HepG2 (cell line): ENCODE results near the gene MST1. TPM values are rescaled to one million over a fixed set of nuclear protein-coding genes. Genes with fewer than 3 reads are reported as not detected.
A peak's percentile ranks its signal among the peaks of the same experiment; 100 is the strongest.

Source experiments
- CBX2 ChIP-seq, 2 experiments: fragments of 200-600 bp in 1 of 2; sonication (generic); formaldehyde crosslinking in 1 of 2; IDR thresholded peaks; 2 replicates each; pipeline versions ENCODE4 v1.7.0 to v1.8.1; 2018 to 2022; ENCODE audit warnings: low read depth in 2 of 2, low read length in 1 of 2, mild to moderate bottlenecking in 1 of 2, missing genetic modification reagents in 1 of 2
- ELF4 ChIP-seq: sonication (generic); formaldehyde crosslinking; IDR thresholded peaks from 2 replicates; pipeline ENCODE4 v1.5.0; 2020; ENCODE audit warnings: missing genetic modification reagents, mild to moderate bottlenecking, moderate library complexity, borderline replicate concordance
- IRF2 ChIP-seq: IDR thresholded peaks from 2 replicates; pipeline ENCODE4 v1.6.1; 2018; ENCODE audit warnings: missing genetic modification reagents, missing compliant biosample characterization
- NFYB ChIP-seq: sonication (generic); formaldehyde crosslinking; IDR thresholded peaks from 2 replicates; pipeline ENCODE4 v1.4.0; 2020; ENCODE audit warnings: missing genetic modification reagents
- RBM22 ChIP-seq: fragments of 200-400 bp; formaldehyde crosslinking; optimal IDR thresholded peaks from 2 replicates; pipeline ENCODE3; 2017; ENCODE audit warnings: mild to moderate bottlenecking, low read length, moderate library complexity
- SMARCE1 ChIP-seq: fragments of 450-650 bp; IDR thresholded peaks from 2 replicates; pipeline ENCODE4 v1.6.1; 2017; ENCODE audit warnings: borderline replicate concordance
- ZKSCAN8 ChIP-seq: IDR thresholded peaks from 2 replicates; pipeline ENCODE4 v1.6.1; 2016; ENCODE audit warnings: borderline replicate concordance, missing genetic modification reagents, missing compliant biosample characterization
- ZNF562 ChIP-seq: sonication (generic); formaldehyde crosslinking; IDR thresholded peaks from 2 replicates; pipeline ENCODE4 v1.8.0; 2022; ENCODE audit warnings: missing genetic modification reagents, borderline replicate concordance
- polyA plus RNA-seq, 8 experiments: library from polyadenylated mRNA; depleted of rRNA in 3 of 8; stranded (reverse) in 7 of 8; unstranded in 1 of 8; fragments of >200 nt; fragmentation: Illumina TruSeq in 4 of 8; extraction: Trizol in 4 of 8; gene quantifications; 2 replicates each; pipeline versions ENCODE4 v1.2.1 to v1.2.3, GENCODE V29; 2011 to 2016; ENCODE audit warnings: low read depth in 4 of 8, missing spikeins in 1 of 8, mixed read lengths in 1 of 8; ENCODE audit not compliant: insufficient read depth in 1 of 8
- total RNA-seq, 5 experiments: library from RNA; depleted of rRNA; stranded (reverse); fragments of >200 nt; fragmentation: Illumina TruSeq; extraction: Trizol; gene quantifications; 2 replicates each; pipeline ENCODE4 v1.2.3, GENCODE V29; 2016; ENCODE audit warnings: low read depth in 1 of 5
- TF ChIP-seq, protein P1 (sequence below): IDR thresholded peaks from 2 replicates; pipeline ENCODE4 v1.6.1; 2012; ENCODE audit warnings: low read length, improper control_type of control experiment
- TF ChIP-seq, protein P2 (sequence below): sonication (generic); formaldehyde crosslinking; IDR thresholded peaks from 2 replicates; pipeline ENCODE4 v1.8.1; 2023; ENCODE audit warnings: missing genetic modification reagents, inconsistent platforms, borderline replicate concordance
- TF ChIP-seq, protein P3 (sequence below): sonication (generic); formaldehyde crosslinking; IDR thresholded peaks from 2 replicates; pipeline ENCODE4 v1.5.0; 2020; ENCODE audit warnings: missing genetic modification reagents

MST1 gene
- total and polyA plus RNA-seq, 2 of the 13 experiments (the other 11 are each of a cell fraction or from before 2014, with no cell fraction given), result 189 to 452 TPM

DNA sequence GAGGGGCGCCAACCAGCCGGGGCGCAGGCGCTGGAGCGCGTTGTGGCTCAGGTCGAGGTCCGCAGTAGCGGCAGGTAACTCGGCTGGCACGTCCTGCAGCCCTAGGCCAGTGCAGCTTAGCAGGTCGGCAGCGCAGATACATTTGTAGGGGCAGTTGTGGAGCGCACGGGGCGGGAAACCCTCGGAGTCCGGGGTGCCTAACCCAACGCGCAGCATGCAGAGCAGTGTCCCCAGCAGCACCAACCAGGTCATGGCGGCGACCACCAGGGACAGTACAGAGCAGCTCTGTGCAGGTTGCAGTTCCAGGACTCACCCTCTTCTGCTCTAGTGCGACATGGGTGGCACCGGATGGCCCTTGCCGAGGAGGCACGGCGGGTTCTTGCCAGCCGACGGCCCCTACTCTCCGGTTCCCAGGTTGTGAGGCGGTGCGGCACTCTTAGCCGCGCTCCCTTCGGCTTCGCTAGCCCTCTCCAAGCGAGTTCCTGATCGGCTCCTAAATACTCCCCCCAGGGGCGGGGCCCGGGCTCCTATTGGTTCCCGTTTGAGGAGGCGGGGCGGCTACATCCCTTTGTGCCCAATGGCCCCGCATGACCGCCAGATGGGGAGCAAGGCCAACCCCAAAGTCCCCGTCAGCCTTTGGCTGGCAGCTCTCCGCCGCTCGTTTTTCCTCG is 30.1 kb upstream of the MST1 start, which contains the start of gene AMIGO3 (continued):
- TF ChIP-seq, protein P1, sequence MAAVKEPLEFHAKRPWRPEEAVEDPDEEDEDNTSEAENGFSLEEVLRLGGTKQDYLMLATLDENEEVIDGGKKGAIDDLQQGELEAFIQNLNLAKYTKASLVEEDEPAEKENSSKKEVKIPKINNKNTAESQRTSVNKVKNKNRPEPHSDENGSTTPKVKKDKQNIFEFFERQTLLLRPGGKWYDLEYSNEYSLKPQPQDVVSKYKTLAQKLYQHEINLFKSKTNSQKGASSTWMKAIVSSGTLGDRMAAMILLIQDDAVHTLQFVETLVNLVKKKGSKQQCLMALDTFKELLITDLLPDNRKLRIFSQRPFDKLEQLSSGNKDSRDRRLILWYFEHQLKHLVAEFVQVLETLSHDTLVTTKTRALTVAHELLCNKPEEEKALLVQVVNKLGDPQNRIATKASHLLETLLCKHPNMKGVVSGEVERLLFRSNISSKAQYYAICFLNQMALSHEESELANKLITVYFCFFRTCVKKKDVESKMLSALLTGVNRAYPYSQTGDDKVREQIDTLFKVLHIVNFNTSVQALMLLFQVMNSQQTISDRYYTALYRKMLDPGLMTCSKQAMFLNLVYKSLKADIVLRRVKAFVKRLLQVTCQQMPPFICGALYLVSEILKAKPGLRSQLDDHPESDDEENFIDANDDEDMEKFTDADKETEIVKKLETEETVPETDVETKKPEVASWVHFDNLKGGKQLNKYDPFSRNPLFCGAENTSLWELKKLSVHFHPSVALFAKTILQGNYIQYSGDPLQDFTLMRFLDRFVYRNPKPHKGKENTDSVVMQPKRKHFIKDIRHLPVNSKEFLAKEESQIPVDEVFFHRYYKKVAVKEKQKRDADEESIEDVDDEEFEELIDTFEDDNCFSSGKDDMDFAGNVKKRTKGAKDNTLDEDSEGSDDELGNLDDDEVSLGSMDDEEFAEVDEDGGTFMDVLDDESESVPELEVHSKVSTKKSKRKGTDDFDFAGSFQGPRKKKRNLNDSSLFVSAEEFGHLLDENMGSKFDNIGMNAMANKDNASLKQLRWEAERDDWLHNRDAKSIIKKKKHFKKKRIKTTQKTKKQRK, result no peak
- TF ChIP-seq CBX2 (IDR thresholded peaks at IDR 0.05; ENCODE audit: low read depth, low read length) (no peak), CBX2 (CRISPR knock-in tag; IDR thresholded peaks at IDR 0.05; ENCODE audit: low read depth) (no peak), ELF4 (CRISPR knock-in tag) (no peak), SMARCE1 (no peak), NFYB (0 out of 2 replicates have a peak, but pooled peaks have one; percentile 24), RBM22 (peak; percentile 69), IRF2 (CRISPR knock-in tag) (no peak), ZKSCAN8 (no peak), ZNF562 (CRISPR knock-in tag) (no peak)
- TF ChIP-seq, protein P2, sequence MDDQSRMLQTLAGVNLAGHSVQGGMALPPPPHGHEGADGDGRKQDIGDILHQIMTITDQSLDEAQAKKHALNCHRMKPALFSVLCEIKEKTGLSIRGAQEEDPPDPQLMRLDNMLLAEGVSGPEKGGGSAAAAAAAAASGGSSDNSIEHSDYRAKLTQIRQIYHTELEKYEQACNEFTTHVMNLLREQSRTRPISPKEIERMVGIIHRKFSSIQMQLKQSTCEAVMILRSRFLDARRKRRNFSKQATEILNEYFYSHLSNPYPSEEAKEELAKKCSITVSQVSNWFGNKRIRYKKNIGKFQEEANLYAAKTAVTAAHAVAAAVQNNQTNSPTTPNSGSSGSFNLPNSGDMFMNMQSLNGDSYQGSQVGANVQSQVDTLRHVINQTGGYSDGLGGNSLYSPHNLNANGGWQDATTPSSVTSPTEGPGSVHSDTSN (CRISPR knock-in tag), result no peak
- TF ChIP-seq, protein P3, sequence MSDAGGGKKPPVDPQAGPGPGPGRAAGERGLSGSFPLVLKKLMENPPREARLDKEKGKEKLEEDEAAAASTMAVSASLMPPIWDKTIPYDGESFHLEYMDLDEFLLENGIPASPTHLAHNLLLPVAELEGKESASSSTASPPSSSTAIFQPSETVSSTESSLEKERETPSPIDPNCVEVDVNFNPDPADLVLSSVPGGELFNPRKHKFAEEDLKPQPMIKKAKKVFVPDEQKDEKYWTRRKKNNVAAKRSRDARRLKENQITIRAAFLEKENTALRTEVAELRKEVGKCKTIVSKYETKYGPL (CRISPR knock-in tag), result no peak
